ENCODE measurements around the gene KCNJ11. TPM values are rescaled to one million over a fixed set of nuclear protein-coding genes. Genes with fewer than 3 reads are reported as not detected.

Gene KCNJ11
- total and polyA plus RNA-seq, 2 of the 4 experiments (the other 2 are of a cell fraction) = not detected

DNA sequence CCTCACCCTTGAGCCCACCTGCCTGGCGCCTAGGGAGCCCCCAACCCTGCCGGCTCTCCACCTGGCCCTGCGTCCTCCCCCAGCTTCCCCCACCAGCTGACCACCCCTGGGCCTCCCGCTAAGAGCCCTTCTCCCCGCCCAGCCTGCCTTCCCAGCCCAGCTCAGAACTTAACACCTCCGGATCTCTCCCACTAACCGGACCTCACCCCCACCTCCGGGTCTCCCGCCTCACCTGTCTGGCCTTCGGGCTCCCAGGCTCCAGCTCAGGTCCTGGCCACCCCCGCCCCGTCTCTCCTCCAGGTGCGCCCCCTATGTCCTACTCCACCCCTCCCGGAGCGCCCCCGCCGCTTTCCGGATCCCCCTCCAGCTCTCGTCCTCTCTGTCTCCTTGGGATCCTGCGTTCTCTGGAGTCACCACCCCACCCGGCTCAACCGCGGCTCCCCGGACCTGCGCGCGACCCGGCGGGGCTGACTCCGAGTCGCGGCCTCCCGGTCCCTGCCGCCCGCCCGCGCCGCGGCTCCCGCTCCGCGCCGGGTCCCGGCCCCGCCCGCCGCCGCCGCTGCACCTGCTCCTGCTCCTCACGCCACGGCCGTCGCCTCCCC is at the start of gene KCNJ11 (continued):
- TF ChIP-seq SMC3 (IDR thresholded peaks at IDR 0.05; ENCODE audit: low read depth, low read length) (no peak), CHD1 (IDR thresholded peaks at IDR 0.05; ENCODE audit: low read depth, low read length) (no peak)

DNA sequence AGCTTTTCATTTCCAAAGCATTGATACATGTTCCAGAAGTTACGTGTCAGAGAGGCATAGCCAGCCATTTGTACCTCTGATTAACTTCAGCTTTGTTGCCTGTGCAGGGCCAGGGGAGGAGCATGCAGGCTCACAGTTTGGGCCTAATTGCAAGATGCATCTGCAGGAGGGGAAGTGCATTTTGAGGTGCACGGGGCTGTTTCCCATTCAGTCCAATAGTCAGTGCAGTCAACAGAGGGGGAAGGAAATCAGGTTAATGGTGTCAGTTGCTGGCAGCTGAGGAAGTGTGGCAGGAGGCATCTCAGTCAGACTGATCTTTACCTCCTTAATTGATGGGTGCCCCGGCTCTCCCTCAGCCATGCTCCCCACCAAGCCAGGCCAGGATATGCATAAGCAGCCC is 48.9 kb upstream of the KCNJ11 start:
- no peak overlapping the region for H3K23ac ChIP-seq (ENCODE audit: low read depth, low read length)
- no peak overlapping the region for H2BK20ac ChIP-seq (ENCODE audit: low read depth, low read length)
- H3K4ac ChIP-seq (ENCODE audit: low read depth, low read length) = no peak overlapping the region
- no peak overlapping the region for H2AK5ac ChIP-seq (ENCODE audit: low read depth, low read length)
- ATAC-seq (ENCODE audit: low read depth) (no peak), DNase-seq (no peak)
- no peak overlapping the region for H2BK120ac ChIP-seq (ENCODE audit: low read depth, low read length)
- no peaks in the 10 kb centered on the region for H3K36me3 ChIP-seq (ENCODE audit: control insufficient read depth, insufficient read depth, low read length)
- no peak overlapping the region for H3K56ac ChIP-seq (ENCODE audit: extremely low read depth, insufficient read depth, low read length)
- no peak overlapping the region for H3K4me2 ChIP-seq (ENCODE audit: low read depth, low read length)
- POLR2A ChIA-PET (ENCODE audit: unreplicated experiment) = no interaction called here
- TF ChIP-seq CHD1 (IDR thresholded peaks at IDR 0.05; ENCODE audit: low read depth, low read length) (no peak), SMC3 (IDR thresholded peaks at IDR 0.05; ENCODE audit: low read depth, low read length) (no peak), RAD21 (IDR thresholded peaks at IDR 0.05; ENCODE audit: low read length) (no peak), FOS (IDR thresholded peaks at IDR 0.05; ENCODE audit: low read depth, low read length) (no peak), MAFK (IDR thresholded peaks at IDR 0.05; ENCODE audit: low read depth, low read length) (no peak), POLR2A (IDR thresholded peaks at IDR 0.05; ENCODE audit: low read depth, low read length) (no peak), RCOR1 (IDR thresholded peaks at IDR 0.05; ENCODE audit: insufficient replicate concordance, low read length) (no peak), BHLHE40 (IDR thresholded peaks at IDR 0.05; ENCODE audit: low read depth, low read length) (no peak)
- TF ChIP-seq, protein P1, sequence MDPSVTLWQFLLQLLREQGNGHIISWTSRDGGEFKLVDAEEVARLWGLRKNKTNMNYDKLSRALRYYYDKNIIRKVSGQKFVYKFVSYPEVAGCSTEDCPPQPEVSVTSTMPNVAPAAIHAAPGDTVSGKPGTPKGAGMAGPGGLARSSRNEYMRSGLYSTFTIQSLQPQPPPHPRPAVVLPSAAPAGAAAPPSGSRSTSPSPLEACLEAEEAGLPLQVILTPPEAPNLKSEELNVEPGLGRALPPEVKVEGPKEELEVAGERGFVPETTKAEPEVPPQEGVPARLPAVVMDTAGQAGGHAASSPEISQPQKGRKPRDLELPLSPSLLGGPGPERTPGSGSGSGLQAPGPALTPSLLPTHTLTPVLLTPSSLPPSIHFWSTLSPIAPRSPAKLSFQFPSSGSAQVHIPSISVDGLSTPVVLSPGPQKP (IDR thresholded peaks at IDR 0.05; ENCODE audit: borderline replicate concordance, low read depth, low read length) = no peak
- TF ChIP-seq, protein P2, sequence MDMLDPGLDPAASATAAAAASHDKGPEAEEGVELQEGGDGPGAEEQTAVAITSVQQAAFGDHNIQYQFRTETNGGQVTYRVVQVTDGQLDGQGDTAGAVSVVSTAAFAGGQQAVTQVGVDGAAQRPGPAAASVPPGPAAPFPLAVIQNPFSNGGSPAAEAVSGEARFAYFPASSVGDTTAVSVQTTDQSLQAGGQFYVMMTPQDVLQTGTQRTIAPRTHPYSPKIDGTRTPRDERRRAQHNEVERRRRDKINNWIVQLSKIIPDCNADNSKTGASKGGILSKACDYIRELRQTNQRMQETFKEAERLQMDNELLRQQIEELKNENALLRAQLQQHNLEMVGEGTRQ (IDR thresholded peaks at IDR 0.05; ENCODE audit: low read depth, low read length) = no peak
- WGBS, 2 experiments (ENCODE audit: extremely low coverage in 2 of 2, insufficient read length in 1 of 2) = 80% methylated on average over 1 of the region's 3 CpGs; no CpG with 5 or more reads in 1 of the 2 experiments
- no peak overlapping the region for H4K91ac ChIP-seq (ENCODE audit: insufficient read depth, low read depth, low read length)
- no peak overlapping the region for H4K8ac ChIP-seq (ENCODE audit: low read depth in 2 of 2, low read length in 2 of 2)
- no peaks in the 10 kb centered on the region for H3K4me1 ChIP-seq (ENCODE audit: control insufficient read depth, insufficient read depth, low read length)
- H4K5ac ChIP-seq (ENCODE audit: low read depth, low read length) = no peak overlapping the region
- no peak overlapping the region for H2BK5ac ChIP-seq (ENCODE audit: low read depth, low read length, poor library complexity, severe bottlenecking)
- no peak overlapping the region for H3K18ac ChIP-seq (ENCODE audit: low read depth, low read length)
- H3K4me3 ChIP-seq (ENCODE audit: insufficient read depth, low read depth, low read length) = no peak overlapping the region
- BruUV-seq (replicated peaks) = no TSS peak
- H3K79me1 ChIP-seq (ENCODE audit: low read depth in 1 of 2, low read length in 2 of 2) = no peaks in the 10 kb centered on the region
- H4K20me1 ChIP-seq (ENCODE audit: insufficient read depth, low read length) = no peaks in the 10 kb centered on the region
- H3K9me1 ChIP-seq (ENCODE audit: insufficient read depth, low read length) = no peaks in the 10 kb centered on the region
- CTCF ChIA-PET = no interaction called here
- in situ Hi-C loops (cut with MboI; ENCODE audit: low sequenced_read_pairs) (no loop called here), dilution Hi-C loops (cut with HindIII; ENCODE audit: low sequenced_read_pairs, unreplicated experiment) (no loop called here), intact Hi-C loops (cut with micrococcal nuclease) (no loop called here)
- no peak overlapping the region for H2BK15ac ChIP-seq (ENCODE audit: low read depth, low read length)
- no peak overlapping the region for H3K14ac ChIP-seq (replicated peaks; ENCODE audit: low read depth, low read length)
- no peak overlapping the region for H3K27ac ChIP-seq (ENCODE audit: insufficient read depth, low read length)
- no peak overlapping the region for H3K9ac ChIP-seq (ENCODE audit: low read depth, low read length)
- H3K27me3 ChIP-seq (ENCODE audit: control insufficient read depth, insufficient read depth, low read length) = peaks cover 16% of the 10 kb centered on the region
- no peaks in the 10 kb centered on the region for H3K9me3 ChIP-seq (ENCODE audit: control insufficient read depth, insufficient read depth, low read length)
- no peak overlapping the region for H2AFZ ChIP-seq (replicated peaks; ENCODE audit: low read length, poor library complexity)
- no peak overlapping the region for H2AK9ac ChIP-seq (replicated peaks; ENCODE audit: low read depth, low read length, poor library complexity)
